B cell (primary cell): ENCODE measurements around the gene SGO1. TPM values are rescaled to one million over a fixed set of nuclear protein-coding genes. Genes with fewer than 3 reads are reported as not detected.

ENCODE experiments used
- ATAC-seq: fragments of 200-7000 bp; cut with Tn5 transposase; one replicate; pipeline ENCODE4 v1.10.0; 2021; ENCODE audit warnings: low read depth, mild to moderate bottlenecking, moderate number of reproducible peaks, moderate library complexity
- CTCF ChIA-PET: fragments of 350-600 bp; sonication (Branson Sonifier 250); formaldehyde crosslinking; loops from one replicate; lab custom pipeline; 2021; ENCODE audit warnings: antibody characterized with exemption, inconsistent platforms; lab: Charles Lee
- POLR2A ChIA-PET: fragments of 350-600 bp; sonication (Branson Sonifier 250); formaldehyde crosslinking; loops from one replicate; lab custom pipeline; 2021; ENCODE audit warnings: antibody characterized with exemption; lab: Charles Lee
- DNase-seq: peaks from one replicate; pipeline ENCODE4 v3.0.0; 2013
- H2AFZ ChIP-seq: 2 replicates; pipeline ENCODE4 v1.6.1; 2012; ENCODE audit warnings: mild to moderate bottlenecking, low read depth, low read length; ENCODE audit not compliant: insufficient read depth, poor library complexity, severe bottlenecking
- H3K27ac ChIP-seq, 2 donors: 1 replicate in 1 of 2; 2 replicates in 1 of 2; pipeline ENCODE4 v1.5.1; 2012 to 2013; ENCODE audit warnings: low read length in 2 of 2, mild to moderate bottlenecking in 2 of 2, moderate library complexity in 1 of 2
- H3K27me3 ChIP-seq, 4 experiments: fragments of 200-600 bp in 1 of 4; sonication (generic) in 1 of 4; replicated peaks in 1 of 4; 1 replicate in 2 of 4; 2 replicates in 2 of 4; pipeline versions ENCODE4 v1.6.1 to v1.7.0; 2013 to 2016; ENCODE audit warnings: low read length in 3 of 4, mild to moderate bottlenecking in 2 of 4, mixed read lengths in 1 of 4, moderate library complexity in 1 of 4; ENCODE audit not compliant: insufficient read depth in 4 of 4, control insufficient read depth in 3 of 4; ENCODE audit errors: control extremely low read depth in 1 of 4
- H3K36me3 ChIP-seq, 2 experiments: replicated peaks in 1 of 2; 1 replicate in 1 of 2; 2 replicates in 1 of 2; pipeline versions ENCODE4 v1.6.1 to v1.7.1; 2013; ENCODE audit warnings: low read length in 1 of 2; ENCODE audit not compliant: insufficient read depth in 2 of 2, control insufficient read depth in 1 of 2; ENCODE audit errors: control extremely low read depth in 1 of 2, extremely low read depth in 1 of 2
- H3K4me1 ChIP-seq, 2 donors: fragments of 200-600 bp in 1 of 2; sonication (generic) in 1 of 2; 1 replicate in 1 of 2; 2 replicates in 1 of 2; pipeline versions ENCODE4 v1.5.1 to v1.6.1; 2013 to 2017; ENCODE audit warnings: low read length in 2 of 2; ENCODE audit not compliant: control insufficient read depth in 2 of 2, insufficient read depth in 2 of 2
- H3K4me2 ChIP-seq: replicated peaks from 2 replicates; pipeline ENCODE3; 2012; ENCODE audit warnings: mild to moderate bottlenecking, low read depth, low read length; ENCODE audit not compliant: poor library complexity, severe bottlenecking
- H3K4me3 ChIP-seq, 5 experiments: fragments of 200-600 bp in 1 of 5; sonication (generic) in 1 of 5; 1 replicate in 3 of 5; 2 replicates in 2 of 5; pipeline versions ENCODE4 v1.5.1 to v1.7.0; 2011 to 2016; ENCODE audit warnings: low read length in 4 of 5, mild to moderate bottlenecking in 4 of 5, low read depth in 2 of 5, control low read depth in 1 of 5, moderate library complexity in 1 of 5; ENCODE audit not compliant: insufficient read depth in 1 of 5; ENCODE audit errors: control extremely low read depth in 1 of 5, extremely low read depth in 1 of 5
- H3K79me2 ChIP-seq: fragments of 200-600 bp; sonication (generic); one replicate; pipeline ENCODE4 v1.6.0; 2016; ENCODE audit warnings: low read length; ENCODE audit not compliant: control insufficient read depth, insufficient read depth
- H3K9ac ChIP-seq: fragments of 200-600 bp; sonication (generic); 2 replicates; pipeline ENCODE4 v1.6.1; 2017; ENCODE audit warnings: mild to moderate bottlenecking, low read length, moderate library complexity
- H3K9me3 ChIP-seq, 3 donors: one replicate each; pipeline versions ENCODE4 v1.6.1 to v1.7.1; 2013; ENCODE audit warnings: low read length in 2 of 3; ENCODE audit not compliant: control insufficient read depth in 2 of 3, insufficient read depth in 1 of 3; ENCODE audit errors: control extremely low read depth in 1 of 3
- H4K20me1 ChIP-seq: 2 replicates; pipeline ENCODE4 v1.6.0; 2012; ENCODE audit warnings: mild to moderate bottlenecking, low read length; ENCODE audit not compliant: insufficient read depth, control insufficient read depth, poor library complexity, severe bottlenecking
- H3K27ac Mint-ChIP-seq: one replicate; pipeline ENCODE4 v1.8.0; 2021; ENCODE audit warnings: mixed read lengths
- H3K27me3 Mint-ChIP-seq: one replicate; pipeline ENCODE4 v1.8.0; 2021; ENCODE audit warnings: mixed read lengths
- H3K4me1 Mint-ChIP-seq: one replicate; pipeline ENCODE4 v1.8.0; 2021; ENCODE audit warnings: mixed read lengths
- H3K4me3 Mint-ChIP-seq: one replicate; pipeline ENCODE4 v1.8.0; 2021; ENCODE audit warnings: mixed read lengths
- H3K9me3 Mint-ChIP-seq: one replicate; pipeline ENCODE4 v1.8.0; 2022; ENCODE audit warnings: mixed read lengths; ENCODE audit not compliant: insufficient read depth
- EZH2 ChIP-seq: IDR thresholded peaks from 2 replicates; pipeline ENCODE4 v1.6.1; 2012; ENCODE audit warnings: borderline replicate concordance, low read depth, mild to moderate bottlenecking, moderate library complexity, low read length; ENCODE audit not compliant: insufficient read depth, poor library complexity, severe bottlenecking
- WGBS: methylation state at CpG from one replicate; pipeline ENCODE4 v1.1.5; 2013; ENCODE audit warnings: missing lambda C conversion rate; ENCODE audit not compliant: insufficient coverage; 5-methylcytosine and 5-hydroxymethylcytosine counted together
- intact Hi-C: fragments of 100-400 bp; cut with micrococcal nuclease; formaldehyde crosslinking; loops from one replicate; pipeline ENCODE4 v1.10.0; 2022
- polyA plus RNA-seq: library from polyadenylated mRNA; depleted of rRNA; stranded (reverse); fragments of >200 nt; gene quantifications from 2 replicates; pipeline ENCODE4 v1.2.3, GENCODE V29; 2012
- total RNA-seq, 2 donors: library from RNA; stranded (reverse); fragments of 120-200 nt in 1 of 2; gene quantifications; 1 replicate in 1 of 2; 2 replicates in 1 of 2; pipeline versions ENCODE4 v1.2.3 to v1.2.4, GENCODE V29; 2013 to 2022
- TF ChIP-seq, protein P1 (sequence below): fragments of 200-600 bp; IDR thresholded peaks from one replicate; pipeline ENCODE4 v1.8.0; 2022; ENCODE audit warnings: antibody characterized with exemption, mild to moderate bottlenecking

The SGO1 gene
- total and polyA plus RNA-seq, 2 donors (not counting 1 experiment from before 2014, with no cell fraction given), result 1.4 to 6.7 TPM

DNA sequence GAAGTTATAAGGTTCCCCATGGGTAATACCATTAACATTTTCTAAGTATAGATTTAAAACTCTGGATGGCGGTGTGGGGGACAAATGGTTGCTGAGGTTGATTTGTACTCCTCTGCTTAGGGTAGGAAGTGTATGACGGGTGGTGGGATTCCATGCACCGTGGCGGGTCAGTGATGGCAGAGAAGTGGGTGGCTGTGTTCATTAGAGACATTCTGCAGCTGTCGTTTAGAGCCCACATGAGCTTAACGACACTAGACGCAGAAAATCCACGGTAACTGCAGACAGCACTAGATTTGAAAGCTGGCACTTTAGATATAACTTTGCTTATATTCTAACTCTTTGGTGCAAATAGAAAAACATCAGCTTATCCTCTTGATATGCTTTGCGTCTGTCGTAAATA is 37.5 kb downstream of the SGO1 start:
- Mint-ChIP-seq H3K4me3 (no peak overlapping the region), H3K9me3 (peaks cover 3% of the 10 kb centered on the region), H3K4me1 (no peaks in the 10 kb centered on the region), H3K27me3 (no peaks in the 10 kb centered on the region), H3K27ac (no peak overlapping the region)
- ChIA-PET POLR2A (no interaction called here), CTCF (interaction anchor here (1.7 kb wide), 1 partner anchor 108 kb away, joined by 5 read pairs; the partner anchor contains the start of gene KAT2B)
- Histone ChIP-seq H3K9ac (no peak overlapping the region), H3K9me3 (no peaks in the 10 kb centered on the region), H3K4me3 (no peak overlapping the region), H3K27me3 (no peaks in the 10 kb centered on the region), H3K4me2 (no peak overlapping the region), H4K20me1 (no peaks in the 10 kb centered on the region), H3K4me1 (no peaks in the 10 kb centered on the region), H3K79me2 (no peaks in the 10 kb centered on the region), H3K36me3 (peaks cover 3 to 52% of the 10 kb centered on the region in 2 experiments), H2AFZ (no peak overlapping the region), H3K27ac (no peak overlapping the region)
- no peak for TF ChIP-seq EZH2
- TF ChIP-seq, protein P1, sequence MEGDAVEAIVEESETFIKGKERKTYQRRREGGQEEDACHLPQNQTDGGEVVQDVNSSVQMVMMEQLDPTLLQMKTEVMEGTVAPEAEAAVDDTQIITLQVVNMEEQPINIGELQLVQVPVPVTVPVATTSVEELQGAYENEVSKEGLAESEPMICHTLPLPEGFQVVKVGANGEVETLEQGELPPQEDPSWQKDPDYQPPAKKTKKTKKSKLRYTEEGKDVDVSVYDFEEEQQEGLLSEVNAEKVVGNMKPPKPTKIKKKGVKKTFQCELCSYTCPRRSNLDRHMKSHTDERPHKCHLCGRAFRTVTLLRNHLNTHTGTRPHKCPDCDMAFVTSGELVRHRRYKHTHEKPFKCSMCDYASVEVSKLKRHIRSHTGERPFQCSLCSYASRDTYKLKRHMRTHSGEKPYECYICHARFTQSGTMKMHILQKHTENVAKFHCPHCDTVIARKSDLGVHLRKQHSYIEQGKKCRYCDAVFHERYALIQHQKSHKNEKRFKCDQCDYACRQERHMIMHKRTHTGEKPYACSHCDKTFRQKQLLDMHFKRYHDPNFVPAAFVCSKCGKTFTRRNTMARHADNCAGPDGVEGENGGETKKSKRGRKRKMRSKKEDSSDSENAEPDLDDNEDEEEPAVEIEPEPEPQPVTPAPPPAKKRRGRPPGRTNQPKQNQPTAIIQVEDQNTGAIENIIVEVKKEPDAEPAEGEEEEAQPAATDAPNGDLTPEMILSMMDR, result no peak
- 95% methylated on average over 7 of the region's 10 CpGs for WGBS
- intact Hi-C loops, result no loop called here
- no peak for DNase-seq
- ATAC-seq, result no peak

DNA sequence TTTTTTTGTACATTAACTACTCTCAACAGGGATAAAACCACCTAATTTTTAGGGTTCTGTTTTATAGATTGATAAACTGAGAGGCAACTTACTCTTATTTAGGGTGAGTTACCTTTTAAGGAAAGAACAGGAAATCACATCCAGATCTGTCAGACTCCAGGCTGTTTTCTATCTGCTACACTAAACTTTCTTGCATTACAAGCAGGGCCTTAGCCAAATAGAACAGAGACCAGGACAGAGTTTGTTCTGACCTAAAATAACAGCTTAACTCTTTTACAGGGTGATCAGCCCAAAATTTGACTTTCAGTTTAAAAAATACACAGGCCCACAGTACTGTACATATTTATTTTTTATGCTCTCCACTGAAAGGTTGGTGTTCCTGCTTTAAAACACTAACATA is 38.6 kb downstream of the SGO1 start:
- Histone ChIP-seq H3K27ac (no peak overlapping the region), H3K27me3 (no peaks in the 10 kb centered on the region), H3K9ac (no peak overlapping the region), H3K79me2 (peaks cover 2% of the 10 kb centered on the region), H3K4me1 (no peaks in the 10 kb centered on the region), H3K4me2 (no peak overlapping the region), H3K4me3 (no peak overlapping the region), H3K36me3 (peaks cover 3 to 56% of the 10 kb centered on the region in 2 experiments), H2AFZ (no peak overlapping the region), H4K20me1 (no peaks in the 10 kb centered on the region), H3K9me3 (no peaks in the 10 kb centered on the region)
- intact Hi-C loops, result no loop called here
- H3K4me1 Mint-ChIP-seq, result no peaks in the 10 kb centered on the region
- no peak overlapping the region for H3K27ac Mint-ChIP-seq
- no peak overlapping the region for H3K4me3 Mint-ChIP-seq
- H3K27me3 Mint-ChIP-seq, result no peaks in the 10 kb centered on the region
- CTCF ChIA-PET, result no interaction called here
- ATAC-seq (no peak), DNase-seq (no peak)
- H3K9me3 Mint-ChIP-seq, result peaks cover 3% of the 10 kb centered on the region
- TF ChIP-seq, protein P1, result no peak
- TF ChIP-seq EZH2, result no peak
- POLR2A ChIA-PET, result no interaction called here
